Transverse colon (tissue), 3 donors: ENCODE results near the gene ZNF784.

ENCODE experiments used
- POLR2A ChIP-seq: fragments of 450-650 bp; IDR thresholded peaks from one replicate; pipeline ENCODE4 v1.6.1; 2016; ENCODE audit warnings: antibody characterized with exemption, mild to moderate bottlenecking, moderate library complexity
- TF ChIP-seq, protein P1 (sequence below), 5 experiments: fragments of 200-600 bp in 3 of 5; fragments of 450-650 bp in 2 of 5; sonication (generic) in 3 of 5; IDR thresholded peaks; 1 replicate in 2 of 5; 2 replicates in 3 of 5; pipeline ENCODE4 v1.5.1; 2016 to 2017; ENCODE audit warnings: antibody characterized with exemption in 5 of 5, inconsistent platforms in 3 of 5, mild to moderate bottlenecking in 2 of 5, moderate library complexity in 1 of 5

DNA sequence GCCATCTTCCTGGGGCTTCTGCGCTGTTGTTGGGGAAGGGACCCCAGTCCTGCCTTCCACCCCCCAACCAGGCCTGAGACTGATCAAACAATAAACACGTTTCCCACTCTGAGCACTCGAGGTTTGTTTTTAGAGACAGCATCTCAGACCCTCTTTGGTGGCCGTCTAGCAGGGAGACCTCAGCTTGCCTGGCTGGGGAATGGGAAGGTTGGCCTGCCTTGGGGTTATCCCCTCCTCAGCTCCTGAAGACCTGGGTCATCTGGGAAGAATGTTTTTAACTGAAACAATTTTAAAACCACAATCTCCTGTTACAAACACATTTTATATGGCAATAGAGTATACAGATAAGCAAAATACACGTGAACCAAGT, 21.1 kb upstream of the ZNF784 start:
- TF ChIP-seq, protein P1, sequence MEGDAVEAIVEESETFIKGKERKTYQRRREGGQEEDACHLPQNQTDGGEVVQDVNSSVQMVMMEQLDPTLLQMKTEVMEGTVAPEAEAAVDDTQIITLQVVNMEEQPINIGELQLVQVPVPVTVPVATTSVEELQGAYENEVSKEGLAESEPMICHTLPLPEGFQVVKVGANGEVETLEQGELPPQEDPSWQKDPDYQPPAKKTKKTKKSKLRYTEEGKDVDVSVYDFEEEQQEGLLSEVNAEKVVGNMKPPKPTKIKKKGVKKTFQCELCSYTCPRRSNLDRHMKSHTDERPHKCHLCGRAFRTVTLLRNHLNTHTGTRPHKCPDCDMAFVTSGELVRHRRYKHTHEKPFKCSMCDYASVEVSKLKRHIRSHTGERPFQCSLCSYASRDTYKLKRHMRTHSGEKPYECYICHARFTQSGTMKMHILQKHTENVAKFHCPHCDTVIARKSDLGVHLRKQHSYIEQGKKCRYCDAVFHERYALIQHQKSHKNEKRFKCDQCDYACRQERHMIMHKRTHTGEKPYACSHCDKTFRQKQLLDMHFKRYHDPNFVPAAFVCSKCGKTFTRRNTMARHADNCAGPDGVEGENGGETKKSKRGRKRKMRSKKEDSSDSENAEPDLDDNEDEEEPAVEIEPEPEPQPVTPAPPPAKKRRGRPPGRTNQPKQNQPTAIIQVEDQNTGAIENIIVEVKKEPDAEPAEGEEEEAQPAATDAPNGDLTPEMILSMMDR (IDR thresholded peaks at IDR 0.05): no peak
- TF ChIP-seq POLR2A: no peak
